ENCODE results near the gene STK32B. TPM values are rescaled to one million over a fixed set of nuclear protein-coding genes. Genes with fewer than 3 reads are reported as not detected.

Gene STK32B
- total and polyA plus RNA-seq, 2 experiments from 2014 or later = 0.71 to 2.3 TPM

GRCh38 chr4:5010984-5011383 lies 40.3 kb upstream of the STK32B start (continued):
- TF ChIP-seq, protein P1, sequence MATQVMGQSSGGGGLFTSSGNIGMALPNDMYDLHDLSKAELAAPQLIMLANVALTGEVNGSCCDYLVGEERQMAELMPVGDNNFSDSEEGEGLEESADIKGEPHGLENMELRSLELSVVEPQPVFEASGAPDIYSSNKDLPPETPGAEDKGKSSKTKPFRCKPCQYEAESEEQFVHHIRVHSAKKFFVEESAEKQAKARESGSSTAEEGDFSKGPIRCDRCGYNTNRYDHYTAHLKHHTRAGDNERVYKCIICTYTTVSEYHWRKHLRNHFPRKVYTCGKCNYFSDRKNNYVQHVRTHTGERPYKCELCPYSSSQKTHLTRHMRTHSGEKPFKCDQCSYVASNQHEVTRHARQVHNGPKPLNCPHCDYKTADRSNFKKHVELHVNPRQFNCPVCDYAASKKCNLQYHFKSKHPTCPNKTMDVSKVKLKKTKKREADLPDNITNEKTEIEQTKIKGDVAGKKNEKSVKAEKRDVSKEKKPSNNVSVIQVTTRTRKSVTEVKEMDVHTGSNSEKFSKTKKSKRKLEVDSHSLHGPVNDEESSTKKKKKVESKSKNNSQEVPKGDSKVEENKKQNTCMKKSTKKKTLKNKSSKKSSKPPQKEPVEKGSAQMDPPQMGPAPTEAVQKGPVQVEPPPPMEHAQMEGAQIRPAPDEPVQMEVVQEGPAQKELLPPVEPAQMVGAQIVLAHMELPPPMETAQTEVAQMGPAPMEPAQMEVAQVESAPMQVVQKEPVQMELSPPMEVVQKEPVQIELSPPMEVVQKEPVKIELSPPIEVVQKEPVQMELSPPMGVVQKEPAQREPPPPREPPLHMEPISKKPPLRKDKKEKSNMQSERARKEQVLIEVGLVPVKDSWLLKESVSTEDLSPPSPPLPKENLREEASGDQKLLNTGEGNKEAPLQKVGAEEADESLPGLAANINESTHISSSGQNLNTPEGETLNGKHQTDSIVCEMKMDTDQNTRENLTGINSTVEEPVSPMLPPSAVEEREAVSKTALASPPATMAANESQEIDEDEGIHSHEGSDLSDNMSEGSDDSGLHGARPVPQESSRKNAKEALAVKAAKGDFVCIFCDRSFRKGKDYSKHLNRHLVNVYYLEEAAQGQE (IDR thresholded peaks at IDR 0.05; ENCODE audit: unreplicated experiment) = no peak
- TF ChIP-seq ZNF331 (CRISPR knock-in tag; IDR thresholded peaks at IDR 0.05; ENCODE audit: low read depth) = no peak
- TF ChIP-seq STAT1 (IDR thresholded peaks at IDR 0.05; ENCODE audit: unreplicated experiment) = no peak
- no peak for TF ChIP-seq ZNF114 (CRISPR knock-in tag; IDR thresholded peaks at IDR 0.05)
- no peak for TF ChIP-seq NANOG (IDR thresholded peaks at IDR 0.05; ENCODE audit: borderline replicate concordance)

DNA sequence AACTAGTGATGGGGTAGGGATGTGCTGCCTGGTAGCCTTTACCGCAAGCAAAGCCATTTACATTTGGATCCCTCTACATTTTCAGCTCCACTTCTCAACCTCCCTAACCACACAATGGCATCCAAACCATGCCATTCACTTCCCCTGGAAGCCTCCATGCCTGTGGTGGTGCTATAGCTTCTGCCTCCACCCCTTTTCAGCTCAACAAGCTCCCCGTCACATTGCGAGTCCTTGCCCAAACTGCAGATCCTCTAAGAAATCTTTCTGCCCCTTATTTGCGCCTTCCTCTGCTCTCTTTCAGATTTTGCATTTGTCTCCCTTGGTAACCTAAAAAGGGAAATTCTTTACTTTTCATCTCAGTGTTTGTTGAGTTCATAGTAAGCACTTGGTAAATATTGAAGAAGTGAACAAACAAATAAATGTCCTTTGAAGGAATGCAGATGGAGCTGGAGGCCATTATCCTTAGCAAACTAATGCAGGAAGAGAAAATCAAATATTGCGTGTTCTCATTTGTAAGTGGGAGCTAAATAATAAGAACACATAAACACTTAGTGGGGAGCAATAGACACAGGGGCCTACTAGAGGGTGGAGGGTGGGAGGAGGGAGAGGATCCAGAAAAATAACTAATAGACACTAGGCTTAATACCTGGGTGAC lies 38.9 kb upstream of the STK32B start:
- DNase-seq (ENCODE audit: low spot score) (no peak), ATAC-seq (no peak)
- no peaks in the 10 kb centered on the region for H3K36me3 ChIP-seq (ENCODE audit: insufficient read depth)
- no peak overlapping the region for H2AFZ ChIP-seq
- Mint-ChIP-seq H3K36me3 (ENCODE audit: low read depth) (no peaks in the 10 kb centered on the region), H3K27ac (no peak overlapping the region), H3K9me3 (no peaks in the 10 kb centered on the region; the same call in 2 of the 3 replicates), H3K4me1 (no peaks in the 10 kb centered on the region), H3K27me3 (ENCODE audit: insufficient read depth, low read depth, poor library complexity) (peaks cover 1% of the 10 kb centered on the region), H3K4me3 (no peak overlapping the region)
- H3F3A ChIP-seq (replicated peaks; ENCODE audit: low read depth) = no peaks in the 10 kb centered on the region
- H3K27me3 ChIP-seq (ENCODE audit: insufficient read depth) = no peaks in the 10 kb centered on the region
- no peaks in the 10 kb centered on the region for H3K79me2 ChIP-seq (replicated peaks; ENCODE audit: insufficient read depth)
- H3K4me3 ChIP-seq = no peak overlapping the region
- no peak overlapping the region for H3K4me2 ChIP-seq
- no peak overlapping the region for H3K27ac ChIP-seq (ENCODE audit: low read depth)
- H4K20me1 ChIP-seq (replicated peaks; ENCODE audit: insufficient read depth) = 0 out of 2 replicates have a peak, but pooled peaks cover 2% of the 10 kb centered on the region
- no peaks in the 10 kb centered on the region for H3K4me1 ChIP-seq (ENCODE audit: insufficient read depth)
- H3K9me2 ChIP-seq (ENCODE audit: insufficient read depth) = no peaks in the 10 kb centered on the region
- TF ChIP-seq, protein P2, sequence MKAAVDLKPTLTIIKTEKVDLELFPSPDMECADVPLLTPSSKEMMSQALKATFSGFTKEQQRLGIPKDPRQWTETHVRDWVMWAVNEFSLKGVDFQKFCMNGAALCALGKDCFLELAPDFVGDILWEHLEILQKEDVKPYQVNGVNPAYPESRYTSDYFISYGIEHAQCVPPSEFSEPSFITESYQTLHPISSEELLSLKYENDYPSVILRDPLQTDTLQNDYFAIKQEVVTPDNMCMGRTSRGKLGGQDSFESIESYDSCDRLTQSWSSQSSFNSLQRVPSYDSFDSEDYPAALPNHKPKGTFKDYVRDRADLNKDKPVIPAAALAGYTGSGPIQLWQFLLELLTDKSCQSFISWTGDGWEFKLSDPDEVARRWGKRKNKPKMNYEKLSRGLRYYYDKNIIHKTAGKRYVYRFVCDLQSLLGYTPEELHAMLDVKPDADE (IDR thresholded peaks at IDR 0.05) = no peak
- TF ChIP-seq CTCF (conservative IDR thresholded peaks at IDR 0.05; ENCODE audit: low read depth in 2 of 2) (no peak), CREB1 (CRISPR knock-in tag; IDR thresholded peaks at IDR 0.05; ENCODE audit: low read depth) (no peak)
- TF ChIP-seq, protein P1 (IDR thresholded peaks at IDR 0.05; ENCODE audit: unreplicated experiment) = no peak
